Stomach (tissue), 4 donors: Measurements from ENCODE around the gene LEMD3.

Experiments used
- CTCF ChIP-seq, 7 experiments: fragments of 450-650 bp in 4 of 7; fragments of 200-600 bp in 3 of 7; sonication (generic) in 3 of 7; IDR thresholded peaks; one replicate each; pipeline ENCODE4 v1.5.1; 2016 to 2019; ENCODE audit warnings: antibody characterized with exemption in 7 of 7, control low read depth in 2 of 7, mild to moderate bottlenecking in 1 of 7
- POLR2A ChIP-seq, 4 donors: fragments of 450-650 bp; IDR thresholded peaks; one replicate each; pipeline ENCODE4 v1.6.1; 2016; ENCODE audit warnings: antibody characterized with exemption in 4 of 4, control low read depth in 2 of 4, mild to moderate bottlenecking in 1 of 4, moderate library complexity in 1 of 4
- POLR2AphosphoS5 ChIP-seq, 3 donors: sonication (generic); formaldehyde crosslinking; IDR thresholded peaks; one replicate each; pipeline ENCODE4 v1.6.1; 2016; ENCODE audit warnings: antibody characterized with exemption in 3 of 3

- no peak for TF ChIP-seq POLR2A (IDR thresholded peaks at IDR 0.05)
- no peak for TF ChIP-seq POLR2AphosphoS5 (IDR thresholded peaks at IDR 0.05)
- TF ChIP-seq CTCF (IDR thresholded peaks at IDR 0.05): no peak
These were observed 39.7 kb downstream of the LEMD3 start for GRCh38 chr12:65208964-65209654.
